ENCODE data around the gene ECE1. TPM values are rescaled to one million over a fixed set of nuclear protein-coding genes. Genes with fewer than 3 reads are reported as not detected.
"Not testable (repeated sequence)": the region's sequence is repeated elsewhere in the genome, so short reads cannot be mapped to it uniquely, and the experiment has no call there.

ECE1 gene
- total and polyA plus RNA-seq, 3 experiments from 2014 or later = 41.5 to 88.4 (median 78.2) TPM

DNA sequence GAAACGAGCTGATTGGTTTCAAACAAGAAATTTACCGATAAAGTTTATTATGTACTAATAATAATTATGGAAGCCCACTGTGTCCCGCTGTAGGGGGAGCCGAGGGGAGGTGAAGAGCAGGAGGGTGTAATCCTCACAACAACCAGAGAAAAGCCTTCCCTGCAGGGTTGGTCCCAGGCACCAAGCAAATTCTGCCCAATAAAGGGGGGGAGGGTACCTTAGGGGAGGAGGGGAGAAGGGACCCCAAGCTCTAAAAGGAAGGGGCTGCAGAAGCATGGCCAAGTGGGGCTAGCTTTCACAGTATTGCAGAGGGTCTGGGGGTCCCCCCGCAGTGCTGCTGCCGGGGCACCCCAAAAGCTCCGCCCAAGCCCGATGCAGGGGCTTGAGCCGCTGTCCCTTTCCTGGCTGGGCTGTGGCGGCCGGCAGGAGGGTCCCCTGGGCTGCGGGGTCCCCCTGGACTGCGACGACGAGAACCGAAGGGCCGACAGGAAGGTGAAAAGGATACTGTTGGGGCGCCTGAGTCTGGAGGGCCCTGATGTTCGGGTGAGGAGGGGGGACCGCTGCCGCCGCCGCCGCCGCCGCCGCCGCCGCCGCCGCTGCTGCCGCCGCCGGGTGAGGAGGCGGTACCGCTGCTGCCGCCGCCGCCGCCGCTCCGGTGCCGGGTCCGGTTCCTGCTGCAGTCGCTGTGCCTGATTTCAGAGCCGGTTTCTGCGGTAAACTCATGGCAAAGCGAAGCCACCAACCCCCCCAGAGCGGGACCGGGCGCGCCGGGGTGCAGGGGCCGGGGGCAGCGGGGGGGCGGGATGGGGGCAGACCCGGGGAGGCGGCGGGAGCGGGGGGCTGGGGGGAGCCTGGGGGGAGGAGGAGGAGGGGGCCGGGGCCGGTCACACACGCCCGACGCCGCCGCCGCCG, 114.3 kb downstream of the ECE1 start:
- ChIA-PET CTCF (no interaction called here), POLR2A (interaction anchor here (0.6 kb wide), 2 partner anchors 110 to 169 kb away, joined by 3 read pairs; no protein-coding TSS in a partner anchor)
- Mint-ChIP-seq H3K4me3 (peak overlapping the region; percentile 85 to 95 (median 90)), H3K27ac (peak overlapping the region; percentile 84 to 98 (median 93)), H3K27me3 (peaks cover 0 to 6% of the 10 kb centered on the region in 2 donors), H3K36me3 (peaks cover 0 to 7% (median 0%) of the 10 kb centered on the region in 3 donors), H3K4me1 (peaks cover 33 to 42% (median 33%) of the 10 kb centered on the region in 3 donors), H3K9me3 (no peaks in the 10 kb centered on the region)
- H3K36me3 ChIP-seq (ENCODE audit: insufficient read depth, low read length) = no peaks in the 10 kb centered on the region
- peak overlapping the region; percentile 52 for H3K4me3 ChIP-seq (ENCODE audit: low read length)
- peak overlapping the region; percentile 83 for H3K27ac ChIP-seq (ENCODE audit: low read depth, low read length)
- DNase-seq = peak; percentile 41 to 71 (median 48)
- H3K27me3 ChIP-seq (ENCODE audit: insufficient read depth, low read length, poor library complexity, severe bottlenecking) = no peaks in the 10 kb centered on the region
- peaks cover 16% of the 10 kb centered on the region for H3K4me1 ChIP-seq (ENCODE audit: insufficient read depth, low read length)
- H3K9me3 ChIP-seq (ENCODE audit: low read length) = no peaks in the 10 kb centered on the region

DNA sequence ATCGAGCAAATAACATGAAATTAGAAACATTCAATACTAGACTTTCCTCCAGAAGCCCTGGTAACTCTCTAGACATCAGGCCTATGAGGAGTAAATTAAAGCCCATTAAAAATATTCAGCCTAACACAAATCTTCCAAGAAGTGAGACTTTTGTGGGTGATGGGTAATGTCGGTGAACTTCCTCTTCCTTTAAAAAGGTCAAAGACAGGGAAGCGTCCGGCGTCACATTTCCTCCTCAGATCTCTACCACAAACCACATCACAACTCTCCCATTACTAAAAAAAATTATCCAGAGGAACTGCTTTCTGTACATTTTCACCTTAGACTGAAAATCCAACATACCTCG, 115.0 kb downstream of the ECE1 start:
- H3K36me3 ChIP-seq (ENCODE audit: insufficient read depth, low read length) = no peaks in the 10 kb centered on the region
- H3K27me3 ChIP-seq (ENCODE audit: insufficient read depth, low read length, poor library complexity, severe bottlenecking) = no peaks in the 10 kb centered on the region
- Mint-ChIP-seq H3K36me3 (peaks cover 0 to 10% (median 0%) of the 10 kb centered on the region in 3 donors), H3K27ac (peak overlapping the region; percentile 84 to 98 (median 93)), H3K27me3 (peaks cover 0 to 4% of the 10 kb centered on the region in 2 donors), H3K9me3 (no peaks in the 10 kb centered on the region), H3K4me3 (peak overlapping the region; percentile 85 to 95 (median 90)), H3K4me1 (peaks cover 33 to 42% (median 33%) of the 10 kb centered on the region in 3 donors)
- DNase-seq = peak in 4 of 5 donors; percentile 35 to 61 (median 56)
- peaks cover 16% of the 10 kb centered on the region for H3K4me1 ChIP-seq (ENCODE audit: insufficient read depth, low read length)
- H3K4me3 ChIP-seq (ENCODE audit: low read length) = peak overlapping the region; percentile 52
- ChIA-PET POLR2A (interaction anchor here (0.6 kb wide), 1 partner anchor 170 kb away, joined by 3 read pairs; no protein-coding TSS in a partner anchor), CTCF (no interaction called here)
- H3K27ac ChIP-seq (ENCODE audit: low read depth, low read length) = peak overlapping the region; percentile 83
- no peaks in the 10 kb centered on the region for H3K9me3 ChIP-seq (ENCODE audit: low read length)

DNA sequence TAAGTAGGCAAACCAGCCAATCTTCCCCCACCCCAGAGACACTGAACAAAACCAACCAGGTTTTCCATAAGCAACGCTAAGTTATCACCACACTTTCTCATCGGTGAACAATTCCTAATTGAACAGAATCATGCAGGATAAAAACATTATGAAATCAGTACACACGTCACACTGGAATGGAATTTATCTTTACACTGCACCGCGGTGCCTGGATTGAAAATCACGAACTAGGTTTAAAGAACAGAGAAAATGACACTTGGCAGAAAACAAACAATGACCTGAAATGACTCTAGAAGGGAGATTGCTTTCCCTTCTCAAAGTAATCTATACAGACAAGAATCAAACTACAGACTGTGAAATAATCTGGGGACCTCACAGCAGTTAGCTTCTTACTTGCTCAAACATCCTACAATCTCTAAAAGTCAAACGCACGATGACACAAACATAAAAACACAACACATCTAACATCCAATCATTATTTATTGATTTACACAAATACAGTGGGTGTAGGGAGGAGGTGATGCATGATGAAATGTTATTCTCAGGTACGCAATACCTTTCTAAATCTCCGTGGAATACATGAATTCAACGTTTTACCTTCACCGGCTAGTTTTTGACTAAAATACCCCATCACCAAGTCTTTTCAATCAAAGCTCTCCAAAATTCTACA, 115.5 kb downstream of the ECE1 start:
- Histone ChIP-seq H3K27me3 (ENCODE audit: insufficient read depth, low read length, poor library complexity, severe bottlenecking) (no peaks in the 10 kb centered on the region), H3K27ac (ENCODE audit: low read depth, low read length) (peak overlapping the region; percentile 83), H3K4me1 (ENCODE audit: insufficient read depth, low read length) (peaks cover 16% of the 10 kb centered on the region), H3K36me3 (ENCODE audit: insufficient read depth, low read length) (no peaks in the 10 kb centered on the region), H3K4me3 (ENCODE audit: low read length) (no peak overlapping the region), H3K9me3 (ENCODE audit: low read length) (no peaks in the 10 kb centered on the region)
- CTCF ChIA-PET = no interaction called here
- POLR2A ChIA-PET = interaction anchor here (0.6 kb wide), 1 partner anchor 170 kb away, joined by 3 read pairs; no protein-coding TSS in a partner anchor
- peaks cover 0 to 3% of the 10 kb centered on the region in 2 donors for H3K27me3 Mint-ChIP-seq
- H3K36me3 Mint-ChIP-seq = peaks cover 0 to 13% (median 0%) of the 10 kb centered on the region in 3 donors
- H3K27ac Mint-ChIP-seq = peak overlapping the region; percentile 84 to 98 (median 93)
- peak in 1 of 5 donors; percentile 4 for DNase-seq
- H3K4me1 Mint-ChIP-seq = peaks cover 33 to 42% (median 33%) of the 10 kb centered on the region in 3 donors
- H3K9me3 Mint-ChIP-seq = no peaks in the 10 kb centered on the region
- H3K4me3 Mint-ChIP-seq = peak overlapping the region; percentile 85 to 95 (median 90)

DNA sequence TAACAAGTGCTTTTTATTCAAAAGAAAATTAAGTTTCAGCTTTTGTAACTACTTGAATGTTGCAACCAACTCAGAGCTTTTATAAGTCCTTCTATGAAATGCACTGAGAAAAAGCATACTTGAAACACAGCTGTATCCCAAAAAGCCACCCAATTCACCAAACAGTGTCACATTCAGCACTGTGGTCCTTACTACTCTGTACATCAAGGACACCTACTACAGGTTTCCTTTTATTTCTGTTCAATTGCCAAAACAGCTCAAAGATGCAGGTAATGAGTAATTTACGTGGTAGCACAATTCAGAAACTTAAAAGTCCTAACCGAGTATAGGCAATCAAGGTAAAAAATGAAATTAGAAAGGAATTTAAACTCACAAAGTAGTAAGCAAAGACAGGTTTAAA, 116.0 kb downstream of the ECE1 start:
- Mint-ChIP-seq H3K27ac (peak overlapping the region in 7 of 8 donors; percentile 84 to 96 (median 92)), H3K27me3 (peaks cover 0 to 3% of the 10 kb centered on the region in 2 donors)

DNA sequence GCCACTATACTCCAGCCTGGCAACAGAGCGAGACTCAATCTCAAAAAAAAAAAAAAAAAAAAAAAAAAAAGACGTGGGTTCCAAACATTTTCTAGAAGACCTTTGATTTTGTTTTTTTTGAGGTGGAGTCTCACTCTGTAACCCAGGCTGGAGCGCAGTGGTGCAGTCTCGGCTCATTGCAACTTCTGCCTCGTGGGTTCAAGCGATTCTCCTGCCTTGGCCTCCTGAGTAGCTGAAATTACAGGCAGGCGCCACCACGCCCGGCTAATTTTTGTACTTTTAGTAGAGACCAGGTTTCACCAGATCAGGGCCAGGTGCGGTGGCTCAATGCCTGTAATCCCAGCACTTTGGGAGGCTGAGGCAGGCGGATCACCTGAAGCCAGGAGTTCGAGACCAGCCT, 117.2 kb downstream of the ECE1 start:
- H3K36me3 ChIP-seq (ENCODE audit: insufficient read depth, low read length); H3K9me3 ChIP-seq (ENCODE audit: low read length); H3K4me3 Mint-ChIP-seq; DNase-seq; CTCF ChIA-PET; H3K4me3 ChIP-seq (ENCODE audit: low read length); H3K9me3 Mint-ChIP-seq; H3K27me3 ChIP-seq (ENCODE audit: insufficient read depth, low read length, poor library complexity, severe bottlenecking); H3K27ac ChIP-seq (ENCODE audit: low read depth, low read length); H3K27me3 Mint-ChIP-seq: not testable (repeated sequence)
- POLR2A ChIA-PET = interaction anchor here (1.2 kb wide), 1 partner anchor 386 kb away, joined by 4 read pairs; the partner anchor contains the start of gene HP1BP3
- H3K27ac Mint-ChIP-seq = peak overlapping the region in 1 of 8 donors; percentile 24
- H3K4me1 ChIP-seq (ENCODE audit: insufficient read depth, low read length) = peaks cover 16% of the 10 kb centered on the region
- H3K36me3 Mint-ChIP-seq = peaks cover 0 to 19% (median 0%) of the 10 kb centered on the region in 3 donors
- peaks cover 33 to 42% (median 33%) of the 10 kb centered on the region in 3 donors for H3K4me1 Mint-ChIP-seq

More for the DNA sequence above, 116.0 kb downstream of the ECE1 start:
- H3K27ac ChIP-seq (ENCODE audit: low read depth, low read length) = peak overlapping the region; percentile 83
- no peak for DNase-seq
- no peaks in the 10 kb centered on the region for H3K36me3 ChIP-seq (ENCODE audit: insufficient read depth, low read length)
- Mint-ChIP-seq H3K36me3 (peaks cover 0 to 15% (median 0%) of the 10 kb centered on the region in 3 donors), H3K4me1 (peaks cover 33 to 42% (median 33%) of the 10 kb centered on the region in 3 donors), H3K4me3 (peak overlapping the region in 5 of 7 donors; percentile 85 to 93 (median 86)), H3K9me3 (no peaks in the 10 kb centered on the region)
- no peak overlapping the region for H3K4me3 ChIP-seq (ENCODE audit: low read length)
- ChIA-PET CTCF (no interaction called here), POLR2A (interaction anchor here (1.2 kb wide), 1 partner anchor 387 kb away, joined by 4 read pairs; the partner anchor contains the start of gene HP1BP3)
- H3K27me3 ChIP-seq (ENCODE audit: insufficient read depth, low read length, poor library complexity, severe bottlenecking) = no peaks in the 10 kb centered on the region
- H3K4me1 ChIP-seq (ENCODE audit: insufficient read depth, low read length) = peaks cover 16% of the 10 kb centered on the region
- no peaks in the 10 kb centered on the region for H3K9me3 ChIP-seq (ENCODE audit: low read length)

DNA sequence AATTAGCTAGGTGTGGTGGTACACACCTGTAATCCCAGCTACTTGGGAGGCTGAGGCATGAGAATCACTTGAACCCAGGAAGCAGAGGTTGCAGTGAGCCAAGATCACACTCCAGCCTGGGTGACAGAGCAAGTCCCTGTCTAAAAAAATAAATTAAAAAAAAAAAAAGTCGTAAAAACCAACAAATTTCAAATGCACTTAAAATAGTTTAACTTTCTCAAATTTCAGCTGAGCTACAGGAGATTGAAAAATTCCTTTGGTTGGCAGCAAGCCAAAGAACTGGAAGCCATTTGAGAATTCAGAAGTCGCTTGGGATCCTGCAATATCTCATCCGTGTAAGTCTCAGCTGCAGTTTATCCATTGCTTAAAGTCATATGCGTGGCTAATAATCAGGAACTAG, 119.4 kb downstream of the ECE1 start:
- H3K27ac Mint-ChIP-seq; H3K27ac ChIP-seq (ENCODE audit: low read depth, low read length); POLR2A ChIA-PET; H3K27me3 ChIP-seq (ENCODE audit: insufficient read depth, low read length, poor library complexity, severe bottlenecking); H3K4me3 Mint-ChIP-seq; DNase-seq; H3K27me3 Mint-ChIP-seq; H3K4me3 ChIP-seq (ENCODE audit: low read length); H3K9me3 ChIP-seq (ENCODE audit: low read length); H3K36me3 ChIP-seq (ENCODE audit: insufficient read depth, low read length); H3K9me3 Mint-ChIP-seq: not testable (repeated sequence)
- H3K4me1 ChIP-seq (ENCODE audit: insufficient read depth, low read length) = peaks cover 11% of the 10 kb centered on the region
- Mint-ChIP-seq H3K36me3 (peaks cover 2 to 23% (median 5%) of the 10 kb centered on the region in 3 donors), H3K4me1 (peaks cover 33 to 38% (median 35%) of the 10 kb centered on the region in 3 donors)
- CTCF ChIA-PET = interaction anchor here (1.5 kb wide), 1 partner anchor 13 kb away, joined by 3 read pairs; no protein-coding TSS in a partner anchor

DNA sequence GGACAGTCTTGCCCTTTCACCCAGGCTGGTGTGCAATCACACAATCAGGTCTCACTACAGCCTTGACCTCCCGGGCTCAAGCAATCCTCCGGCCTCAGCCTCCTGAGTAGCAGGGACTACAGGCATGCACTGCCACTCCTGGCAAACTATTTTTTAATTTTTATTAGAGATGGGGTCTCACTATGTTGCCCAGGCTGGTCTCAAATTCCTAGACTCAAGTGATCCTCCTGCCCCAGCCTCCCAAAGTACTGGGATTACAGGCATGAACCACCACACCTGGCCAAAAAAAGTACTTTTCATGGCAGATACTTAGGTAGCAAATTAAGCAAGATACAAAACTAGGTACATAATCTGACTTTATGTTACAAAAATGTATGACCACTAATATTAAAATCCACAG, 121.8 kb downstream of the ECE1 start:
- H3K9me3 ChIP-seq (ENCODE audit: low read length) = no peaks in the 10 kb centered on the region
- POLR2A ChIA-PET = interaction anchor here (0.6 kb wide), 1 partner anchor 69 kb away, joined by 3 read pairs; no protein-coding TSS in a partner anchor
- no peaks in the 10 kb centered on the region for H3K4me1 ChIP-seq (ENCODE audit: insufficient read depth, low read length)
- Mint-ChIP-seq H3K4me1 (peaks cover 22 to 29% (median 24%) of the 10 kb centered on the region in 3 donors), H3K4me3 (no peak overlapping the region), H3K9me3 (no peaks in the 10 kb centered on the region), H3K27ac (no peak overlapping the region), H3K27me3 (no peaks in the 10 kb centered on the region), H3K36me3 (peaks cover 5 to 31% (median 8%) of the 10 kb centered on the region in 3 donors)
- H3K36me3 ChIP-seq (ENCODE audit: insufficient read depth, low read length) = no peaks in the 10 kb centered on the region
- no peak overlapping the region for H3K27ac ChIP-seq (ENCODE audit: low read depth, low read length)
- CTCF ChIA-PET = no interaction called here
- H3K27me3 ChIP-seq (ENCODE audit: insufficient read depth, low read length, poor library complexity, severe bottlenecking) = no peaks in the 10 kb centered on the region
- H3K4me3 ChIP-seq (ENCODE audit: low read length) = no peak overlapping the region
- DNase-seq = no peak
